Lower leg skin (tissue), 3 donors: Measurements from ENCODE around the gene PRXL2B.

Experiments used
- CTCF ChIP-seq, 3 donors: fragments of 450-650 bp; IDR thresholded peaks; one replicate each; pipeline ENCODE4 v1.5.1; 2016; ENCODE audit warnings: antibody characterized with exemption in 3 of 3, mild to moderate bottlenecking in 3 of 3, moderate library complexity in 2 of 3
- POLR2A ChIP-seq, 2 donors: fragments of 450-650 bp; IDR thresholded peaks; one replicate each; pipeline ENCODE4 v1.6.1; 2016 to 2017; ENCODE audit warnings: antibody characterized with exemption in 2 of 2, mild to moderate bottlenecking in 1 of 2, moderate library complexity in 1 of 2

DNA sequence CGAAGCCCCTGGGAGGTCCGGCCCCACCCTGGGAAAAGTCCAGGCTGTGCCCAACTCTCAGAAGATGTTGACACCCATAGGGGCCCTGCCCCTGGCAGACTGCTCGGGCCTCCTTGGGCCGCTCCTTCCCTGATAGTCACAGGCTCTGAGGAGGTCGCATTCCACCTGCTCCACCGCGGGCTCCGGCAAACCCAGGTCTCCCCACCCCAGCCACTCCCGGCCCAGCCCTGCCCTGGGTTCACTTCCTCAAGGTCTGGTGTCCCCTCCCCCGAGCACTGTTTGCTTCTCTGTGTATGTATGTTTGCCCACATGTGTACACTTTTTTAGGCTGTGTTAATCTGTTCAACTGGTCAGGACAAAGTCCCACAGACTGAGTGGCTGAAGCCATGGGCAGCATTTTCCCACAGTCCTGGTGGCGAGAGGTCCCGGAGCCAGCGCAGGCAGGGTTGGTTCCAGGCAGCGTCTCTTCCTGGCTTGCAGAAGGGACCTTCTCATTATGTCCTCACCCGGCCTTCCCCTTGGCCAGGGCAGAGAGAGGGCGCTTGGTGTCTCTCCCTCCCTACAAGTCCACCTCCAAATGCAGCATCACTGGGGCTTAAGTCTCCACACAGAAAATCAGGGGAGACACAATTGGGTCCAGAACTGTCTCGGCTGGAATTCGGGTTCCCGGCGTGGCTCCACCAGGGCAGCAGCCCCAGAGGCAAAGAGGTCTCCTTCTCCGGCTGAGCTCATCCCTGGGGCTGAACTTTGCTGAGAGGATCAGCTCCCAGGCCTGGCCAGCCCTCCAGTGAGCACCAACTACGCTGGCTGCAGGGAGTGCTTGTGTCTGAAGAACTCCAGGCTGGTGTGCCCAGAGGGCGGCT, 10.5 kb upstream of the PRXL2B start:
- TF ChIP-seq CTCF (IDR thresholded peaks at IDR 0.05): no peak
- no peak for TF ChIP-seq POLR2A (IDR thresholded peaks at IDR 0.05)
